Neural progenitor cell (in vitro differentiated cells): ENCODE results near the gene DYNLT2. TPM values are rescaled to one million over a fixed set of nuclear protein-coding genes. Genes with fewer than 3 reads are reported as not detected.

ENCODE experiments used
- DNase-seq: peaks from one replicate; pipeline ENCODE4 v3.0.0-alpha.2; 2016; ENCODE audit warnings: low spot score
- H2AFZ ChIP-seq: fragments of 200-600 bp; sonication (generic); replicated peaks from 2 replicates; pipeline ENCODE4 v1.6.1; 2016; ENCODE audit warnings: antibody characterized with exemption
- H3F3A ChIP-seq: fragments of 200-600 bp; sonication (generic); 2 replicates; pipeline ENCODE4 v1.6.1; 2016; ENCODE audit warnings: antibody characterized with exemption, low read depth
- H3K27ac ChIP-seq: fragments of 200-600 bp; sonication (generic); 2 replicates; pipeline ENCODE4 v1.5.1; 2016; ENCODE audit warnings: mild to moderate bottlenecking
- H3K27me3 ChIP-seq: fragments of 200-600 bp; sonication (generic); 2 replicates; pipeline ENCODE4 v1.6.1; 2016; ENCODE audit warnings: mild to moderate bottlenecking, moderate library complexity
- H3K36me3 ChIP-seq: fragments of 200-600 bp; sonication (generic); 2 replicates; pipeline ENCODE4 v1.5.1; 2016
- H3K4me1 ChIP-seq: fragments of 200-600 bp; sonication (generic); 2 replicates; pipeline ENCODE4 v1.6.1; 2016; ENCODE audit warnings: mixed run types
- H3K4me2 ChIP-seq: fragments of 200-600 bp; sonication (generic); 2 replicates; pipeline ENCODE4 v1.6.1; 2016
- H3K4me3 ChIP-seq: fragments of 200-600 bp; sonication (generic); 2 replicates; pipeline ENCODE4 v1.5.1; 2016
- H3K79me2 ChIP-seq: fragments of 200-600 bp; sonication (generic); 2 replicates; pipeline ENCODE4 v1.6.1; 2016; ENCODE audit warnings: low read depth
- H3K9ac ChIP-seq: fragments of 200-600 bp; sonication (generic); 2 replicates; pipeline ENCODE4 v1.6.1; 2016
- H3K9me3 ChIP-seq: fragments of 200-600 bp; sonication (generic); 2 replicates; pipeline ENCODE4 v1.5.1; 2016; ENCODE audit warnings: low read depth
- H4K20me1 ChIP-seq: fragments of 200-600 bp; sonication (generic); 2 replicates; pipeline ENCODE4 v1.6.1; 2016; ENCODE audit warnings: low read depth
- H3K27ac Mint-ChIP-seq: 3 replicates; pipeline ENCODE4 v1.8.0; 2021; ENCODE audit warnings: mixed read lengths
- H3K27me3 Mint-ChIP-seq: 2 replicates; pipeline ENCODE4 v1.8.0; 2022; ENCODE audit warnings: low read depth, mild to moderate bottlenecking, inconsistent platforms, moderate library complexity, mixed read lengths; ENCODE audit not compliant: insufficient read depth
- H3K36me3 Mint-ChIP-seq: 3 replicates; pipeline ENCODE4 v1.8.0; 2021; ENCODE audit warnings: mixed read lengths
- H3K4me1 Mint-ChIP-seq: 3 replicates; pipeline ENCODE4 v1.8.0; 2021; ENCODE audit warnings: mixed read lengths
- H3K4me3 Mint-ChIP-seq: 3 replicates; pipeline ENCODE4 v1.8.0; 2021; ENCODE audit warnings: mild to moderate bottlenecking, moderate library complexity, mixed read lengths
- H3K9me3 Mint-ChIP-seq: 3 replicates; pipeline ENCODE4 v1.8.0; 2020; ENCODE audit warnings: mixed read lengths
- CTCF ChIP-seq: fragments of 200-600 bp; sonication (generic); IDR thresholded peaks from 2 replicates; pipeline ENCODE4 v1.5.1; 2017; ENCODE audit warnings: antibody characterized with exemption, mild to moderate bottlenecking
- EZH2 ChIP-seq: fragments of 200-600 bp; sonication (generic); IDR thresholded peaks from 2 replicates; pipeline ENCODE4 v1.6.1; 2017; ENCODE audit warnings: antibody characterized with exemption, mild to moderate bottlenecking, moderate library complexity
- EZH2phosphoT487 ChIP-seq: fragments of 200-600 bp; sonication (generic); IDR thresholded peaks from 2 replicates; pipeline ENCODE4 v1.6.1; 2017; ENCODE audit warnings: antibody characterized with exemption
- total RNA-seq: library from RNA; depleted of rRNA; stranded (reverse); fragments of >200 nt; gene quantifications from 2 replicates; pipeline ENCODE4 v1.2.3, GENCODE V29; 2015; ENCODE audit warnings: low replicate concordance

Gene DYNLT2
- total RNA-seq, 1 donor from 2014 or later = 4.7 TPM

- no peak overlapping the region for H3K4me2 ChIP-seq
- no peak overlapping the region for H3K4me3 ChIP-seq
Observed at GRCh38 chr6:169783401-169783800, 32.0 kb upstream of the DYNLT2 start.

GRCh38 chr6:169782966-169783365 is 31.6 kb upstream of the DYNLT2 start:
- no peak overlapping the region for H3K4me3 Mint-ChIP-seq
- Histone ChIP-seq H3K4me1 (no peaks in the 10 kb centered on the region), H3K4me2 (no peak overlapping the region), H4K20me1 (no peaks in the 10 kb centered on the region), H3K27me3 (no peaks in the 10 kb centered on the region), H3K4me3 (no peak overlapping the region), H3K36me3 (no peaks in the 10 kb centered on the region), H3K79me2 (no peaks in the 10 kb centered on the region), H3K9ac (no peak overlapping the region), H3F3A (no peaks in the 10 kb centered on the region), H2AFZ (no peak overlapping the region), H3K27ac (no peak overlapping the region), H3K9me3 (no peaks in the 10 kb centered on the region)
- no peaks in the 10 kb centered on the region for H3K9me3 Mint-ChIP-seq
- no peak overlapping the region for H3K27ac Mint-ChIP-seq
- peaks cover 25% of the 10 kb centered on the region for H3K36me3 Mint-ChIP-seq
- no peak for TF ChIP-seq EZH2
- TF ChIP-seq CTCF = no peak
- no peak for TF ChIP-seq EZH2phosphoT487
- no peaks in the 10 kb centered on the region for H3K27me3 Mint-ChIP-seq
- DNase-seq = no peak
- no peaks in the 10 kb centered on the region for H3K4me1 Mint-ChIP-seq

More at GRCh38 chr6:169783401-169783800, 32.0 kb upstream of the DYNLT2 start:
- Histone ChIP-seq H3K4me1 (no peaks in the 10 kb centered on the region), H3K27ac (no peak overlapping the region), H3K9ac (no peak overlapping the region), H3F3A (no peaks in the 10 kb centered on the region), H2AFZ (no peak overlapping the region), H4K20me1 (no peaks in the 10 kb centered on the region), H3K79me2 (no peaks in the 10 kb centered on the region), H3K27me3 (no peaks in the 10 kb centered on the region), H3K9me3 (no peaks in the 10 kb centered on the region), H3K36me3 (no peaks in the 10 kb centered on the region)
- H3K9me3 Mint-ChIP-seq = no peaks in the 10 kb centered on the region
- no peak for TF ChIP-seq EZH2
- no peak for TF ChIP-seq CTCF
- no peak for TF ChIP-seq EZH2phosphoT487
- DNase-seq = no peak
- no peaks in the 10 kb centered on the region for H3K27me3 Mint-ChIP-seq
- H3K4me3 Mint-ChIP-seq = no peak overlapping the region
- H3K27ac Mint-ChIP-seq = no peak overlapping the region
- peaks cover 25% of the 10 kb centered on the region for H3K36me3 Mint-ChIP-seq
- H3K4me1 Mint-ChIP-seq = no peaks in the 10 kb centered on the region

GRCh38 chr6:169780571-169781091 is 29.3 kb upstream of the DYNLT2 start:
- no peak overlapping the region for H3K4me2 ChIP-seq
- no peaks in the 10 kb centered on the region for H3K36me3 ChIP-seq
- Mint-ChIP-seq H3K9me3 (no peaks in the 10 kb centered on the region), H3K27ac (no peak overlapping the region), H3K4me3 (no peak overlapping the region), H3K36me3 (peaks cover 25% of the 10 kb centered on the region), H3K27me3 (no peaks in the 10 kb centered on the region), H3K4me1 (no peaks in the 10 kb centered on the region)
- no peaks in the 10 kb centered on the region for H4K20me1 ChIP-seq
- H3K27ac ChIP-seq = no peak overlapping the region
- no peak for DNase-seq
- no peak overlapping the region for H3K9ac ChIP-seq
- H3K9me3 ChIP-seq = no peaks in the 10 kb centered on the region
- no peaks in the 10 kb centered on the region for H3K4me1 ChIP-seq
- H3K27me3 ChIP-seq = no peaks in the 10 kb centered on the region
- H2AFZ ChIP-seq = no peak overlapping the region
- no peak overlapping the region for H3K4me3 ChIP-seq
- no peaks in the 10 kb centered on the region for H3K79me2 ChIP-seq
- TF ChIP-seq EZH2 = no peak
- TF ChIP-seq EZH2phosphoT487 = no peak
- TF ChIP-seq CTCF = no peak
- H3F3A ChIP-seq = no peaks in the 10 kb centered on the region
